GM23248 (cell line): ENCODE data around the gene TMEM50A. TPM values are rescaled to one million over a fixed set of nuclear protein-coding genes. Genes with fewer than 3 reads are reported as not detected.
A peak's percentile ranks its signal among the peaks of the same experiment; 100 is the strongest.
"Not testable (repeated sequence)": the region's sequence is repeated elsewhere in the genome, so short reads cannot be mapped to it uniquely, and the experiment has no call there.

Source experiments
- DNase-seq: peaks from one replicate; pipeline ENCODE4 v3.0.0-alpha.2; 2015
- H2AFZ ChIP-seq: fragments of 200-600 bp; sonication (generic); 2 replicates; pipeline ENCODE4 v1.6.1; 2016; ENCODE audit warnings: antibody characterized with exemption
- H3F3A ChIP-seq: fragments of 200-600 bp; sonication (generic); 2 replicates; pipeline ENCODE4 v1.6.1; 2016; ENCODE audit warnings: mild to moderate bottlenecking, antibody characterized with exemption, mixed run types; ENCODE audit not compliant: insufficient read depth
- H3K27ac ChIP-seq: fragments of 200-600 bp; sonication (generic); 2 replicates; pipeline ENCODE4 v1.5.1; 2016; ENCODE audit warnings: mild to moderate bottlenecking
- H3K27me3 ChIP-seq: fragments of 200-600 bp; sonication (generic); replicated peaks from 2 replicates; pipeline ENCODE4 v1.6.1; 2016; ENCODE audit warnings: mild to moderate bottlenecking; ENCODE audit not compliant: insufficient read depth
- H3K36me3 ChIP-seq: fragments of 200-600 bp; sonication (generic); 2 replicates; pipeline ENCODE4 v1.6.1; 2016; ENCODE audit warnings: low read depth, mild to moderate bottlenecking
- H3K4me1 ChIP-seq: fragments of 200-600 bp; sonication (generic); 2 replicates; pipeline ENCODE4 v1.6.1; 2016; ENCODE audit warnings: mild to moderate bottlenecking; ENCODE audit not compliant: insufficient read depth
- H3K4me2 ChIP-seq: fragments of 200-600 bp; sonication (generic); one replicate; pipeline ENCODE4 v1.6.1; 2016; ENCODE audit warnings: mild to moderate bottlenecking; ENCODE audit not compliant: unreplicated experiment
- H3K4me3 ChIP-seq: fragments of 200-600 bp; sonication (generic); 2 replicates; pipeline ENCODE4 v1.5.1; 2016; ENCODE audit warnings: mild to moderate bottlenecking
- H3K79me2 ChIP-seq: fragments of 200-600 bp; sonication (generic); 2 replicates; pipeline ENCODE4 v1.6.1; 2016; ENCODE audit warnings: mild to moderate bottlenecking; ENCODE audit not compliant: insufficient read depth
- H3K9ac ChIP-seq: fragments of 200-600 bp; sonication (generic); 2 replicates; pipeline ENCODE4 v1.6.1; 2016; ENCODE audit warnings: mild to moderate bottlenecking
- H3K9me2 ChIP-seq: fragments of 200-600 bp; sonication (generic); 2 replicates; pipeline ENCODE4 v1.6.1; 2016; ENCODE audit warnings: mixed run types, mild to moderate bottlenecking, moderate library complexity; ENCODE audit not compliant: insufficient read depth
- H3K9me3 ChIP-seq: fragments of 200-600 bp; sonication (generic); one replicate; pipeline ENCODE4 v1.6.1; 2017; ENCODE audit warnings: low read depth
- H4K20me1 ChIP-seq: fragments of 200-600 bp; sonication (generic); 2 replicates; pipeline ENCODE4 v1.6.0; 2016; ENCODE audit not compliant: insufficient read depth
- EZH2 ChIP-seq: fragments of 200-600 bp; sonication (generic); IDR thresholded peaks from 2 replicates; pipeline ENCODE4 v1.6.1; 2018; ENCODE audit warnings: antibody characterized with exemption, mild to moderate bottlenecking; ENCODE audit not compliant: insufficient read depth, poor library complexity, severe bottlenecking
- EZH2phosphoT487 ChIP-seq: fragments of 200-600 bp; sonication (generic); IDR thresholded peaks from 2 replicates; pipeline ENCODE4 v1.6.1; 2018; ENCODE audit warnings: antibody characterized with exemption, moderate library complexity, mild to moderate bottlenecking, low read depth; ENCODE audit not compliant: insufficient read depth
- WGBS, 2 experiments: methylation state at CpG; one replicate each; pipeline ENCODE4 v1.1.6; 2015 to 2017; ENCODE audit warnings: low lambda C conversion rate in 2 of 2, low coverage in 1 of 2; ENCODE audit errors: missing lambda C conversion rate in 2 of 2; 5-methylcytosine and 5-hydroxymethylcytosine counted together
- in situ Hi-C: fragments of 300-500 bp; cut with MboI; formaldehyde crosslinking; loops from 2 replicates; pipeline ENCODE4 v1.15.0; 2020
- polyA plus RNA-seq: library from polyadenylated mRNA; unstranded; fragments of >200 nt; fragmentation: Nextera tagmentation; extraction: Ambion mirVana; gene quantifications from 2 replicates; pipeline ENCODE4 v1.2.1, GENCODE V29; 2016
- total RNA-seq: library from RNA; depleted of rRNA; stranded (reverse); fragments of >200 nt; shearing (Covaris generic); gene quantifications from 2 replicates; pipeline ENCODE4 v1.2.3, GENCODE V29; 2014

Gene TMEM50A
- total and polyA plus RNA-seq, 2 experiments from 2014 or later, result 213 to 455 TPM

DNA sequence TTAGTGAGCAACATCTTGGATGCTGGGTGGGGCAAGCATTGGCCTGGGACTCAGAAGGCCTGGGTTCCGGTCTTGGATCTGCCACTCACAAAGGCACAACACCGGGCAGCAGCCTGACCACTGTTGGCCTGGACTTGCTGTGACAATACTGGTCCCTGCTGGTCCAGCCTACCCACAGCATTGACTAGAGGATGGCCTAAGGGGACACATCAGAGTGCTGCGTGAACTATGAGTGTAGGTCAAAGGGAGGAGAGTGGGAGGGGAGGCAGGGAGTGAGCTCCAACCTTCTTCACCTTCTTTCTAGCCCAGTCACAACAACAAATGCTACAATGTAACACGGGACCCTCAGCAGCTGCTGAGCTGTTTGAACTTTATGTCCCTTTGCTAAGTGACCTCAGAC is 31.1 kb downstream of the TMEM50A start:
- Histone ChIP-seq H3K9me3 (no peaks in the 10 kb centered on the region), H3K27me3 (no peaks in the 10 kb centered on the region), H3K4me1 (peaks cover 19% of the 10 kb centered on the region), H3K79me2 (no peaks in the 10 kb centered on the region), H3K36me3 (no peaks in the 10 kb centered on the region), H3K4me2 (no peak overlapping the region), H3F3A (peaks cover 9% of the 10 kb centered on the region; the same call in 1 of the 2 replicates), H3K9me2 (no peaks in the 10 kb centered on the region), H2AFZ (no peak overlapping the region), H3K9ac (no peak overlapping the region), H4K20me1 (no peaks in the 10 kb centered on the region), H3K4me3 (no peak overlapping the region), H3K27ac (no peak overlapping the region)
- WGBS, 2 experiments, result 85 to 90% methylated on average over 4 of the region's 4 CpGs
- no peak for DNase-seq
- in situ Hi-C loops, result no loop called here
- TF ChIP-seq EZH2 (no peak), EZH2phosphoT487 (no peak)

DNA sequence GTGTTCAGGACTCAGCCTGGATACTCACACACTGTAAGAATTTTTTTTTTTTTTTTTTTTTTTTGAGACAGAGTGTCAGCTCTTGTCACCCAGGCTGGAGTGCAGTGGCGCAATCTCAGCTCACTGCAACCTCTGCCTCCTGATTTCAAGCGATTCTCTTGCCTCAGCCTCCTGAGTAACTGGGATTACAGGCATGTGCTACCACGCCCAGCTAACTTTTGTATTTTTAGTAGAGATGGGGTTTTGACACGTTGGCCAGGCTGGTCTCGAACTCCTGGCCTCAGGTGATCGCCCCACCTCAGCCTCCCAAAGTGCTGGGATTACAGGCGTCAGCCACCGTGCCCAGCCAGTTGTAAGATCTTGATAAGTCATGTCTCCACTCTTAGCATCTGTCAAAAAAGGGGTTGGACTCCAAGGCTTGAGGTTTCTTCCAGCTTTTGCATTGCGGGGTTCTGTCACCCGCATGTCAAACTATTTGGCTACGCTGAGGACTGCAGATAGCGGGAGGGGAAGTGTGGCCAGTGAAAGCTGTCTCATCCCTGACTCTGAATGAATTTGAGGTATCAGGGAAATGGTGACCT is 31.6 kb downstream of the TMEM50A start:
- H3K27me3 ChIP-seq, H3F3A ChIP-seq, H4K20me1 ChIP-seq, H3K9me2 ChIP-seq, H3K79me2 ChIP-seq, H2AFZ ChIP-seq, DNase-seq, H3K36me3 ChIP-seq, H3K4me3 ChIP-seq, H3K9ac ChIP-seq, in situ Hi-C loops, H3K9me3 ChIP-seq, H3K4me2 ChIP-seq: not testable (repeated sequence)
- Histone ChIP-seq H3K4me1 (peaks cover 19% of the 10 kb centered on the region), H3K27ac (0 out of 2 replicates have a peak overlapping the region, but pooled peaks have one; percentile 35)
- WGBS, 2 experiments, result 88 to 92% methylated on average over 12 of the region's 12 CpGs

DNA sequence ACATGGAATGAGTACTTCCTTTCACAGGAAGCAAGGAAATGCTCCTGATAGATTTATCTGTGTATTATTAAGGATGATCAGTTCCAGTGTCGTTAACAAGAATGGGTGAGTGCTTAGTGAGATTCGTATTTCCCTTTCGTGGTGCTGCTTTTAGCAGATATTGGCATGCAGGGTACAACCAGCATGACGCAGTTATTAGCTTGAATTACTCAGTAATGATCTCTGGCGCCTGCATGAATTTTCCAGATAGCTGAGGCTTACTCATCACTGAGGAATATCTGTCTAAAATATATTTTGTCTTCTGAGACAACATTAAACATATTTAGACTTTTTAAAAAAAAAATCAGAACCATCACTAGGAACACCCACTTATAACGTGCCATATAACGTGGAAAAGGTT is 33.6 kb downstream of the TMEM50A start:
- H3K9ac ChIP-seq, result peak overlapping the region; percentile 69
- H3K36me3 ChIP-seq, in situ Hi-C loops, H3K9me2 ChIP-seq, H3K79me2 ChIP-seq, H4K20me1 ChIP-seq, H3K27me3 ChIP-seq, H3K9me3 ChIP-seq, H3F3A ChIP-seq: not testable (repeated sequence)
- peak overlapping the region; percentile 39; the same call in 1 of the 2 replicates for H3K4me3 ChIP-seq
- peak overlapping the region; percentile 78 for H3K4me2 ChIP-seq
- 0 to 1% methylated on average over 7 of the region's 7 CpGs for WGBS, 2 experiments
- peak; percentile 95 for DNase-seq
- peak overlapping the region; percentile 92 for H3K27ac ChIP-seq
- peak overlapping the region; percentile 26; the same call in 1 of the 2 replicates for H2AFZ ChIP-seq
- H3K4me1 ChIP-seq, result peaks cover 19% of the 10 kb centered on the region

DNA sequence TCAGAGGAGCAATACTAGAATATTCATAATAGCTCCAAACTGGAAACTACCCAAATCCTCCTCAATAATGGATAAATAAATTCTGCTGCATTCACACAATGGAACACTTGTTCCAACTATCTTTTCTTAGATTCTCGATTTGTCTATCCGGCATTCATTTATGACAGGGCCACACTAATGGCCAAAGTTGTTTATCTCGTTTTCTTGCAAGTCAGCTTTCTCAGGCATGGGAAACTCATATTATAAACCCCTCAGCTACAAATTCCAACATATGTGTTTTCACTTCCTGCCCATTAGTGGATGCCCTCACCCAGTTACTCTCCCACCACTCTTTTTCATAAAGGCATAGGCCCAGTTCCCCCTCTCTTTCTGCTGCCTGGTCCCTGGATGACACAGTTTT is 40.2 kb downstream of the TMEM50A start:
- H3K9me2 ChIP-seq, H3K4me3 ChIP-seq, H3K36me3 ChIP-seq, H2AFZ ChIP-seq, H3K4me2 ChIP-seq, H3K27me3 ChIP-seq, H3K4me1 ChIP-seq, in situ Hi-C loops, H3K79me2 ChIP-seq, H3F3A ChIP-seq, H3K9ac ChIP-seq, H3K9me3 ChIP-seq, H4K20me1 ChIP-seq, H3K27ac ChIP-seq, DNase-seq: not testable (repeated sequence)
- WGBS, 2 experiments, result 96 to 99% methylated on average over 3 of the region's 3 CpGs

DNA sequence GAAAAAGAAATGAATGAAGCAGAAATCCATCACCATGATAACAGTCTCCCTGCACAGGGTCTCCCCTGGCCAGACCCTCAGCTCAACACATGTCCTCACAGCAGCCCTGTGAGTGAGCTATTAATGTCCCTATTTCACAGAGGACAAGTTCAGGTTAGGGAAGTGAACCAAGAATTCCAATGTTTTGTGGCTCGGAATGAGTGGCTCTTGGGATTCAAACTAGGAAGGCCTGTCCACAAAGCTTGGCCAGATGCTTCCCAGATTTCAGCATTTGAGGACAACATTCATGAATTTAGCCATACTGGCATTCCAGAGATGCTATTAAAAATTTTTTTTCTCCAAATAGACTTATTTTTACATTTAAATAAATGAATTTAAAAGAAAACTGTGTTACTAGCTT is 44.4 kb downstream of the TMEM50A start:
- DNase-seq, H3K4me2 ChIP-seq, H4K20me1 ChIP-seq, H3K79me2 ChIP-seq, H3K4me3 ChIP-seq, in situ Hi-C loops, H3K36me3 ChIP-seq, H2AFZ ChIP-seq, H3F3A ChIP-seq, H3K9me3 ChIP-seq, H3K9me2 ChIP-seq, H3K27me3 ChIP-seq: not testable (repeated sequence)
- Histone ChIP-seq H3K9ac (peak overlapping the region; percentile 70), H3K27ac (peak overlapping the region; percentile 95), H3K4me1 (peaks cover 17% of the 10 kb centered on the region)
- WGBS, 2 experiments, result 14 to 25% methylated on average over 1 of the region's 1 CpG

DNA sequence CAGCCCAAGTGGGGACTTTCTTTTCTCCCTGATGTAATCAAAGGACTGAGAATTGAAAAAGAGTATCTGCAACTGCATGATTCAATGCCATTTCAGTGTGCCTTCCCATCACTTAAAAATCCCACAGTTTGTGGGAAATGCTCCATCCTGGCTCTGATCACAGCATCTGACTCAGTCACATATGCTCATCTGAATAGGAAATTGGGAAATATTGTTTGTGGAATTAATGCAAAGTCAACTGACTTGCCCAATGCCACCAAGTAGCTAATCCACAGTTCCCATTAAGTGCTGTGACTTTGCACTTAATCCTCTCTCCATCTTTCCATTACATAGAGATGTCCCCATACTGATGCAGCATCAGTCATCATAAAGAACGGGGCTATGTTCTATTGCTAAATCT is 45.0 kb downstream of the TMEM50A start:
- H3K9me3 ChIP-seq, H3K4me2 ChIP-seq, H3F3A ChIP-seq, H3K4me3 ChIP-seq, H3K36me3 ChIP-seq, H4K20me1 ChIP-seq, H3K9me2 ChIP-seq, H3K79me2 ChIP-seq, H3K27me3 ChIP-seq, H2AFZ ChIP-seq, in situ Hi-C loops: not testable (repeated sequence)
- WGBS, 2 experiments, result 0 to 6% methylated on average over 1 of the region's 1 CpG
- Histone ChIP-seq H3K9ac (peak overlapping the region; percentile 70), H3K4me1 (peaks cover 17% of the 10 kb centered on the region), H3K27ac (peak overlapping the region; percentile 95)
- peak; percentile 94 for DNase-seq

DNA sequence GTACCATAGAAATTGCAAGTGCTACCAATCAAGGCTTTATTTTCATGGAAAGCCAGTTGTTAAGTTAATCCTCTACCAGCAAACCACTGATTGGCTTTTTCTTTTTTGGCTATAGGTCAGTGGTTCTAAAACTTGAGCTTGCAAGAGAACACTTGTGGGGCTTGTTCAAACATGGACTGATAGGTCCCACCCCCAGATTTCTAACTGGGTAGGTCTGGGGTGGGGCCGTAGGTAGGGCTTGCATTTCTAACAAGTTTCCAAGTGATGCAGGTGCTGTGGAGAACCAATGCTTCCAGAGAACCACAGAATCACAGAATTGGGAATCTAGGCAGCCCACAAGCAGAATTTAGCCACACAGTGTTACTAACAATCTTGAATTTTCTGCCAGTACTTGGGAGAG is 45.7 kb downstream of the TMEM50A start:
- WGBS, 2 experiments, result no CpG with 5 or more reads among the region's 1 CpG
- H4K20me1 ChIP-seq, H3F3A ChIP-seq, H3K36me3 ChIP-seq, H3K79me2 ChIP-seq, H3K4me3 ChIP-seq, H3K9me3 ChIP-seq, DNase-seq, H2AFZ ChIP-seq, in situ Hi-C loops, H3K27me3 ChIP-seq, H3K4me2 ChIP-seq, H3K9me2 ChIP-seq: not testable (repeated sequence)
- H3K27ac ChIP-seq, result peak overlapping the region; percentile 95; the same call in 1 of the 2 replicates
- peaks cover 17% of the 10 kb centered on the region for H3K4me1 ChIP-seq
- H3K9ac ChIP-seq, result peak overlapping the region; percentile 49; the same call in 1 of the 2 replicates
